Tibial nerve (tissue), 4 donors: ENCODE results near the gene LTO1. TPM values are rescaled to one million over a fixed set of nuclear protein-coding genes. Genes with fewer than 3 reads are reported as not detected.
A peak's percentile ranks its signal among the peaks of the same experiment; 100 is the strongest.

ENCODE experiments used
- DNase-seq, 2 donors: peaks; one replicate each; pipeline ENCODE4 v3.0.0-alpha.2; 2019; ENCODE audit warnings: low spot score in 2 of 2
- H3K27ac ChIP-seq, 4 donors: fragments of 200-600 bp; sonication (generic) in 3 of 4; one replicate each; pipeline ENCODE4 v1.5.1; 2017 to 2019; ENCODE audit warnings: mild to moderate bottlenecking in 1 of 4
- H3K27me3 ChIP-seq, 2 donors: fragments of 200-600 bp; sonication (generic) in 1 of 2; one replicate each; pipeline versions ENCODE4 v1.5.1 to v1.6.0; 2017 to 2019
- H3K36me3 ChIP-seq, 3 donors: fragments of 200-600 bp; sonication (generic); one replicate each; pipeline ENCODE4 v1.5.1; 2018 to 2019
- H3K4me1 ChIP-seq, 4 donors: fragments of 200-600 bp; sonication (generic) in 3 of 4; one replicate each; pipeline ENCODE4 v1.5.1; 2017 to 2019
- H3K4me3 ChIP-seq, 4 donors: fragments of 200-600 bp; sonication (generic) in 3 of 4; one replicate each; pipeline ENCODE4 v1.5.1; 2017 to 2019; ENCODE audit warnings: mild to moderate bottlenecking in 1 of 4, moderate library complexity in 1 of 4
- H3K9me3 ChIP-seq, 4 donors: fragments of 200-600 bp; sonication (generic) in 3 of 4; one replicate each; pipeline ENCODE4 v1.5.1; 2017 to 2019
- CTCF ChIP-seq, 5 experiments: fragments of 200-600 bp in 3 of 5; fragments of 450-650 bp in 2 of 5; sonication (generic) in 3 of 5; IDR thresholded peaks; one replicate each; pipeline ENCODE4 v1.5.1; 2016 to 2019; ENCODE audit warnings: antibody characterized with exemption in 5 of 5, mild to moderate bottlenecking in 3 of 5, moderate library complexity in 2 of 5
- EP300 ChIP-seq, 2 donors: sonication (generic); formaldehyde crosslinking; IDR thresholded peaks; one replicate each; pipeline ENCODE4 v1.6.1; 2017; ENCODE audit warnings: antibody characterized with exemption in 2 of 2, mild to moderate bottlenecking in 1 of 2
- POLR2A ChIP-seq, 2 donors: fragments of 450-650 bp; IDR thresholded peaks; one replicate each; pipeline ENCODE4 v1.6.1; 2017; ENCODE audit warnings: antibody characterized with exemption in 2 of 2, mild to moderate bottlenecking in 2 of 2, moderate library complexity in 2 of 2
- WGBS, 2 donors: methylation state at CpG; one replicate each; pipeline ENCODE4 v1.1.5; 2018; 5-methylcytosine and 5-hydroxymethylcytosine counted together
- total RNA-seq, 4 donors: library from RNA; depleted of rRNA; stranded (reverse); fragments of >200 nt; gene quantifications; one replicate each; pipeline ENCODE4 v1.1.0, GENCODE V29; 2016

The LTO1 gene
- total RNA-seq, 4 donors from 2014 or later = 22.5 to 29.9 (median 23.1) TPM

- Histone ChIP-seq H3K9me3 (no peaks in the 10 kb centered on the region), H3K27ac (peak overlapping the region; percentile 32 to 87 (median 78)), H3K4me1 (peaks cover 0 to 56% (median 35%) of the 10 kb centered on the region in 4 donors), H3K36me3 (no peaks in the 10 kb centered on the region), H3K4me3 (peak overlapping the region; percentile 36 to 81 (median 52)), H3K27me3 (peaks cover 0 to 21% of the 10 kb centered on the region in 2 donors)
- no peak for DNase-seq
- TF ChIP-seq EP300 (IDR thresholded peaks at IDR 0.05) = no peak
- 9 to 14% methylated on average over 30 to 52 of the region's 67 CpGs for WGBS, 2 donors
Measured at GRCh38 chr11:69637198-69637940, 37.8 kb downstream of the LTO1 start.

GRCh38 chr11:69636512-69637197, 38.5 kb downstream of the LTO1 start:
- H3K9me3 ChIP-seq = no peaks in the 10 kb centered on the region
- peak in 1 of 2 donors; percentile 64 for DNase-seq
- H3K27me3 ChIP-seq = peaks cover 0 to 21% of the 10 kb centered on the region in 2 donors
- peak overlapping the region; percentile 32 to 87 (median 78) for H3K27ac ChIP-seq
- peaks cover 0 to 56% (median 35%) of the 10 kb centered on the region in 4 donors for H3K4me1 ChIP-seq
- H3K36me3 ChIP-seq = no peaks in the 10 kb centered on the region
- TF ChIP-seq CTCF (IDR thresholded peaks at IDR 0.05) (peak in 1 of 5 experiments; percentile 47), EP300 (IDR thresholded peaks at IDR 0.05) (peak in 1 of 2 donors; percentile 82), POLR2A (IDR thresholded peaks at IDR 0.05) (peak; percentile 33 to 45)
- 1 to 6% methylated on average over 21 to 44 of the region's 63 CpGs for WGBS, 2 donors
- H3K4me3 ChIP-seq = peak overlapping the region; percentile 36 to 81 (median 52)

- Histone ChIP-seq H3K4me1 (peaks cover 0 to 54% (median 34%) of the 10 kb centered on the region in 4 donors), H3K4me3 (peak overlapping the region; percentile 36 to 81 (median 52)), H3K36me3 (no peaks in the 10 kb centered on the region), H3K27ac (peak overlapping the region in 3 of 4 donors; percentile 69 to 87 (median 86)), H3K9me3 (no peaks in the 10 kb centered on the region), H3K27me3 (peaks cover 0 to 21% of the 10 kb centered on the region in 2 donors)
- TF ChIP-seq POLR2A (IDR thresholded peaks at IDR 0.05) (no peak), EP300 (IDR thresholded peaks at IDR 0.05) (no peak), CTCF (IDR thresholded peaks at IDR 0.05) (no peak)
- 14 to 24% methylated on average over 17 of the region's 17 CpGs for WGBS, 2 donors
- no peak for DNase-seq
Measured at GRCh38 chr11:69635804-69636511, 39.2 kb downstream of the LTO1 start.

- no peaks in the 10 kb centered on the region for H3K36me3 ChIP-seq
- H3K9me3 ChIP-seq = peaks cover 0 to 2% (median 0%) of the 10 kb centered on the region in 4 donors
- no peak overlapping the region for H3K27ac ChIP-seq
- H3K4me3 ChIP-seq = no peak overlapping the region
- no peak for DNase-seq
- H3K27me3 ChIP-seq = peaks cover 0 to 21% of the 10 kb centered on the region in 2 donors
- TF ChIP-seq CTCF (IDR thresholded peaks at IDR 0.05) (no peak), EP300 (IDR thresholded peaks at IDR 0.05) (no peak), POLR2A (IDR thresholded peaks at IDR 0.05) (no peak)
- H3K4me1 ChIP-seq = peaks cover 0 to 47% (median 31%) of the 10 kb centered on the region in 4 donors
- 75 to 76% methylated on average over 6 of the region's 6 CpGs for WGBS, 2 donors
Measured at GRCh38 chr11:69635195-69635594, 40.0 kb downstream of the LTO1 start.

- TF ChIP-seq CTCF (IDR thresholded peaks at IDR 0.05) = no peak
- no peak for TF ChIP-seq EP300 (IDR thresholded peaks at IDR 0.05)
- no peak for TF ChIP-seq POLR2A (IDR thresholded peaks at IDR 0.05)
- peaks cover 0 to 21% of the 10 kb centered on the region in 2 donors for H3K27me3 ChIP-seq
- no peaks in the 10 kb centered on the region for H3K36me3 ChIP-seq
- 62 to 63% methylated on average over 7 of the region's 7 CpGs for WGBS, 2 donors
- H3K4me1 ChIP-seq = peaks cover 0 to 41% (median 27%) of the 10 kb centered on the region in 4 donors
- H3K9me3 ChIP-seq = peaks cover 0 to 8% (median 0%) of the 10 kb centered on the region in 4 donors
- H3K4me3 ChIP-seq = no peak overlapping the region
- no peak overlapping the region for H3K27ac ChIP-seq
- DNase-seq = no peak
Measured at GRCh38 chr11:69634590-69634989, 40.6 kb downstream of the LTO1 start.
